Small intestine (tissue), 7 donors: ENCODE measurements around the gene CYSLTR1. TPM values are rescaled to one million over a fixed set of nuclear protein-coding genes. Genes with fewer than 3 reads are reported as not detected.

Source experiments
- DNase-seq, 2 donors: peaks; one replicate each; pipeline versions ENCODE4 v3.0.0 to v3.0.0-alpha.2; 2013
- FAIRE-seq: peaks from 2 replicates; lab custom pipeline; 2012; peaks lifted over from hg19 to GRCh38; lab: Jason Lieb, UNC
- H3K27ac ChIP-seq, 3 donors: one replicate each; pipeline ENCODE4 v1.5.1; 2013; ENCODE audit warnings: low read length in 2 of 3, mild to moderate bottlenecking in 2 of 3, control low read depth in 1 of 3, inconsistent platforms in 1 of 3, low read depth in 1 of 3, moderate library complexity in 1 of 3
- H3K27me3 ChIP-seq, 3 donors: one replicate each; pipeline ENCODE4 v1.6.1; 2013; ENCODE audit warnings: low read length in 3 of 3, inconsistent platforms in 1 of 3; ENCODE audit not compliant: control insufficient read depth in 3 of 3, insufficient read depth in 3 of 3
- H3K36me3 ChIP-seq, 3 donors: one replicate each; pipeline ENCODE4 v1.6.1; 2013; ENCODE audit warnings: low read length in 3 of 3, inconsistent platforms in 1 of 3, low read depth in 1 of 3, mild to moderate bottlenecking in 1 of 3, moderate library complexity in 1 of 3; ENCODE audit not compliant: control insufficient read depth in 3 of 3, insufficient read depth in 2 of 3
- H3K4me1 ChIP-seq, 3 donors: one replicate each; pipeline ENCODE4 v1.6.1; 2013; ENCODE audit warnings: low read length in 2 of 3, inconsistent platforms in 1 of 3, low read depth in 1 of 3, mild to moderate bottlenecking in 1 of 3, moderate library complexity in 1 of 3; ENCODE audit not compliant: control insufficient read depth in 3 of 3, insufficient read depth in 2 of 3
- H3K4me3 ChIP-seq, 3 donors: one replicate each; pipeline ENCODE4 v1.5.1; 2013; ENCODE audit warnings: low read length in 3 of 3, control low read depth in 1 of 3, inconsistent platforms in 1 of 3, low read depth in 1 of 3, mild to moderate bottlenecking in 1 of 3, moderate library complexity in 1 of 3
- H3K9me3 ChIP-seq, 2 donors: one replicate each; pipeline ENCODE4 v1.6.1; 2013; ENCODE audit warnings: low read depth in 1 of 2, low read length in 1 of 2; ENCODE audit not compliant: control insufficient read depth in 2 of 2, insufficient read depth in 1 of 2
- WGBS, 3 donors: extraction: QIAGEN DNeasy Blood & Tissue Kit; methylation state at CpG; one replicate each; pipeline ENCODE4 v1.1.7; 2013; 5-methylcytosine and 5-hydroxymethylcytosine counted together
- polyA plus RNA-seq, 4 donors: library from polyadenylated mRNA; stranded (reverse) in 3 of 4; unstranded in 1 of 4; fragments of 200-250 nt in 3 of 4; fragments of 120-200 nt in 1 of 4; gene quantifications; one replicate each; pipeline versions ENCODE4 v1.2.1 to v1.2.3, GENCODE V29; 2013
- donor health status: healthy with polysubstance abuse.
- donor health status: control.
- donor health status: control.
- donor health status: Bipolar disorder and iron deficiency.
- donor health status: healthy.

CYSLTR1 gene
- polyA plus RNA-seq, 4 donors, result 0.79 to 1.9 (median 1.1) TPM; not detected in 1

DNA sequence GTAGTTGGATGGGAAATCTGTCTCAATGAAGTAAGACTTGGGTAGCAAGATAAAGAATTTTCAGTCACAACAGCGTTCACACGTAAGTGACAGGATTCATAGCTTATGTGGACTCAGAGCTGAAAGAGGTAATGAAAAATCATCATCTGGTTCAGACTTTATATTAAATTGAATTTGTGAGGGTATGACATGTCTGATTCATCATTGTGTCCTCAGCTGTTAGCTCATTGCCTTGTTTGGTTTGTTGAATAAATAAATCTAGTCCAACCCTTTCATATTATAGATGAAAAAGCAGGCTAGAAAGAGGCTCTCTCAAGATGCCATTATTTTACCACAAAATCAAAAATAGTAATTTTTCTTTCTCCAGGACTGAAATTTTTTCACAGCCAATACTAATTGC lies 2.7 kb upstream of the CYSLTR1 start:
- Histone ChIP-seq H3K9me3 (no peaks in the 10 kb centered on the region), H3K27me3 (no peaks in the 10 kb centered on the region), H3K36me3 (no peaks in the 10 kb centered on the region), H3K27ac (no peak overlapping the region), H3K4me1 (no peaks in the 10 kb centered on the region), H3K4me3 (no peak overlapping the region)
- FAIRE-seq, result no peak
- DNase-seq, result no peak
- 73 to 90% (median 87%) methylated on average over 2 of the region's 2 CpGs for WGBS, 3 donors

DNA sequence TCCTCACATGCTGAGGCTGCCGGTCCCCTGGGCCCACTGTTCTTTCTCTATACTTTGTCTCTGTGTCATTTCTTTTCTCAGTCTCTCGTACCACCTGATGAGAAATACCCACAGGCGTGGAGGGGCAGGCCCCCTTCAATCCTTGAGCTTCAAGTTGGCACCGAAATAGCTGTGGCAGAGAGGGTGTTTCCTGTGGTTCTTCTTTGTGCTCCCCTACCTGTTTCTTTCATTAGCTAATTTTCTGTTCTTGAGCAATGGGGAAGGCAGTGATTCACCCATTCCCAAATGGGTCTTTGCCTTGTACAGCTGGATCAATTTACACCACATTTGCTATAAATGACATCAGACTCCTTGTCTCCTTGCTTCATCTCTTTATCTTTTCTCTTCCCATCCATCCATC lies 2.1 kb upstream of the CYSLTR1 start:
- Histone ChIP-seq H3K27ac (no peak overlapping the region), H3K4me3 (no peak overlapping the region), H3K36me3 (no peaks in the 10 kb centered on the region), H3K4me1 (no peaks in the 10 kb centered on the region), H3K27me3 (no peaks in the 10 kb centered on the region), H3K9me3 (no peaks in the 10 kb centered on the region)
- no peak for FAIRE-seq
- WGBS, 3 donors, result 43 to 70% (median 67%) methylated on average over 4 of the region's 4 CpGs
- no peak for DNase-seq

DNA sequence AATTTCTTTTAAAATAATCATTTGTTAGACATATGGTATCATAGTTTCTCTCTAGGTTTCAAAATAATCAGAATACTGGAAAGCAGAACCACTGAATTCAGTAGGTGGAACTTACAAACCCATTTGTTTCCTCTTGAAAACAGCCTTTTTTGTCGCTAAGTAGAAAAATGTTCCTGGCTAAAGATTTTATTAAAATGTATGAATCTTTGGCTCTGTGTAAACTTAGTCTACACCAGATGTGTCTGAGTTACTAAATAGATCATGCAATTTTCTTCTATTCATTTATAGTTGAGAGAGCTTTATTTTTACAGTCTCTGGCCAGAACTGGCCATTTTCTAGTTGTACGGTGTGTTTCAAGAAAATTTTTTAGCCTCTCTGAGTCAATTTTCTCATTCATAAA lies 1.0 kb downstream of the CYSLTR1 start:
- no peaks in the 10 kb centered on the region for H3K36me3 ChIP-seq
- H3K27ac ChIP-seq, result no peak overlapping the region
- H3K27me3 ChIP-seq, result no peaks in the 10 kb centered on the region
- 51 to 93% (median 81%) methylated on average over 2 of the region's 2 CpGs for WGBS, 3 donors
- no peak for FAIRE-seq
- no peak for DNase-seq
- H3K4me3 ChIP-seq, result no peak overlapping the region
- H3K9me3 ChIP-seq, result no peaks in the 10 kb centered on the region
- no peaks in the 10 kb centered on the region for H3K4me1 ChIP-seq

DNA sequence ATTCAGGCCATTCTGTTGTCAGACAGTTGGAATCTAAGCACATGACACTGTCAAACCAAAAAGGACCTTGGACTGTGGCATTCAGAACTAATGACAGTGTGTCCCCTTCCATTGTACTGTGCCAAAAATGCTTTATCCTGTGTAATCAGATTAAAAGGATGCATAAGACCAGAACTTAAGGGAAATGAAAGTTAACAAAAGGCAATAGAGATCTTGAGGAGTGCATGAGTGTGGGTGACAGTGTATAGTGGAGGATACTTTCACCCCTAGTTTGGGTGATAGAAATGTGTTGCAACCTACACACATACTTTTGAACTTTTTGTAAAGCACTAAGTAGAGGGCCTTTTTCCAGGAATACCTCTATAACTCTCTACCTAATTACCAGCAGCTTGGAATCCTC lies 4.5 kb downstream of the CYSLTR1 start:
- H3K4me3 ChIP-seq, result no peak overlapping the region
- no peaks in the 10 kb centered on the region for H3K27me3 ChIP-seq
- H3K27ac ChIP-seq, result no peak overlapping the region
- DNase-seq, result no peak
- no peaks in the 10 kb centered on the region for H3K36me3 ChIP-seq
- H3K4me1 ChIP-seq, result no peaks in the 10 kb centered on the region
- no peaks in the 10 kb centered on the region for H3K9me3 ChIP-seq
- FAIRE-seq, result no peak

DNA sequence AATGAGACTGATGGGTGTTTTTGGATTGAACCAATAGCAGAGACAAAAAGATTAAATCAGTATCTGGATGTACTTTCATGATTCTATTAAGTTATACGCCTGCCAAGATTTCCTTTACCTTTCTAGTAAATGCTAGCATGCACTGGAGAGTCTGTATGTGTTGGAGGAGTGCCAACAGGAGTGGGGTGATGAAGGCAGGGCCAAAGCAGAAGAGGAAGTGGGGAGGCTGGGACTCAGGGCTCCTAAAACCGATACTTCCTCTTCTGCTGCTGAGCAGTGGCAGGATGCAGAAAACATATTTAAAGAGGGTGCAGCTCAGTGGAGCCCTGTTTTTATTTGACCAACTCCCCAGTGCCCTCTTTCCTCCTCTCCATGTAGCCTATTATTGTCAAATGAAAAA lies 5.6 kb downstream of the CYSLTR1 start:
- Histone ChIP-seq H3K9me3 (no peaks in the 10 kb centered on the region), H3K4me1 (no peaks in the 10 kb centered on the region), H3K36me3 (no peaks in the 10 kb centered on the region), H3K27me3 (no peaks in the 10 kb centered on the region), H3K27ac (no peak overlapping the region), H3K4me3 (no peak overlapping the region)
- DNase-seq (peak in 1 of 2 donors; percentile 25), FAIRE-seq (no peak)
- 31 to 45% (median 36%) methylated on average over 2 of the region's 2 CpGs for WGBS, 3 donors

DNA sequence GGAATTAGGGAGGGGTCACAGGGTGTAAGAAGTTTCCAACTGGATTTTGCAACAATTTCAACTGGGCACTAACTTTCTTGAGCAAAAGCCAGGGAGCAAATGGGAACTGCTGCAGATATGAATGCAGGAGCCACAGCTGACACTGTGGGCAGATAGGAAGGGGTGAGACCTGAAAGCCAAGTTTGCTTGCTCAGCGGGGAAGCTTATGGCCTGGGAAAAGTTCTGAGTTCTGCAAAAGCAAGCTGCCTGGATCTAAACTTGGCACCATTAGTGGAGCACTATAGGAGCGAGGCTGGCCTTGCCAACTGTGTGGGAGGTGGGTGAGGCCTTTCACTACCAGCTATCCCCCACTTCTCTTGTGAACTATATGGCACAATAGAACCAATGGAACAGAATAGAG lies 11.1 kb downstream of the CYSLTR1 start:
- Histone ChIP-seq H3K27me3 (no peaks in the 10 kb centered on the region), H3K4me3 (no peak overlapping the region), H3K4me1 (no peaks in the 10 kb centered on the region), H3K27ac (no peak overlapping the region), H3K9me3 (no peaks in the 10 kb centered on the region), H3K36me3 (no peaks in the 10 kb centered on the region)
- no peak for DNase-seq
- no peak for FAIRE-seq
- WGBS, 3 donors, result 54 to 82% (median 73%) methylated on average over 2 of the region's 2 CpGs

DNA sequence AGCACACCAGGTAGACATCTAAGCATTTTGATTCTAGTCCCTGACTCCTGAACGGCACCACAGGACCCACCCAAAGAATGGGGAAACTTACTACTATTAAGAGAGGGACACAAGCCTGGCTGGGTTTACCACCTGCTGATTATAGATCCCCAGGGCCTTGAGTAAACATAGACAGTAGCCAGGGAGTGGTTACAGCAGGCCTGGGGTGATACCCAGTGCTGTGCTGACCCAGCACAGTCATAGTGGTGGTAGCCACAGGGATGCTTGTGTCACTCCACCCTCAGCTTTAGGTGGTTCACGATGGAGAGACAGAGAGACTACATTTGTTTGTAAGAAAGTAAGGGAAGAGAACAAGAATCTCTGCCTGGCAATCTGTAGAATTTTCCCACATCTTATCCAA lies 11.7 kb downstream of the CYSLTR1 start:
- H3K4me1 ChIP-seq, result no peaks in the 10 kb centered on the region
- FAIRE-seq (no peak), DNase-seq (no peak)
- no peaks in the 10 kb centered on the region for H3K9me3 ChIP-seq
- H3K27me3 ChIP-seq, result no peaks in the 10 kb centered on the region
- H3K36me3 ChIP-seq, result no peaks in the 10 kb centered on the region
- no peak overlapping the region for H3K4me3 ChIP-seq
- no peak overlapping the region for H3K27ac ChIP-seq
- WGBS, 3 donors, result 56 to 84% (median 84%) methylated on average over 2 of the region's 2 CpGs

DNA sequence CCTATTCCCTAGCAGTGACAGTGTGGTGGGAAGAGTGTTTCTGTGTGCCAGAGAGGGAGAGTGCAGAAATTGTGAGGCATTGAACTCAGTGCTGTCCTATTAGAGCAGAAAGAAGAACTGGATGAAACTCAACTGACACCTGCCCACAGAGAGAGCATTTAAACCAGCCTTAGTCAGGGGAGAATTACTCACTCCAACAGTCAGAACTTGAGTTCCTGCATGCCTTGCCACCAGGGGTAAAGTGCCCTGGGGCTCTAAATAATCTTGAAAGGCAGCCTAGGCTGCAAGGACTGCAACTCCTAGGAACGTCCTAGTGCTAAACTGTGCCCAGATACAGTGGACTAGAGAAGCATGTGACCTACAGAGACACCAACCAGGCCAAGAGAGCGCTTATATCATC lies 12.8 kb downstream of the CYSLTR1 start:
- 27 to 66% (median 53%) methylated on average over 2 of the region's 2 CpGs for WGBS, 3 donors
- H3K36me3 ChIP-seq, result no peaks in the 10 kb centered on the region
- DNase-seq (no peak), FAIRE-seq (no peak)
- H3K9me3 ChIP-seq, result no peaks in the 10 kb centered on the region
- no peak overlapping the region for H3K27ac ChIP-seq
- H3K27me3 ChIP-seq, result no peaks in the 10 kb centered on the region
- H3K4me3 ChIP-seq, result no peak overlapping the region
- H3K4me1 ChIP-seq, result no peaks in the 10 kb centered on the region

DNA sequence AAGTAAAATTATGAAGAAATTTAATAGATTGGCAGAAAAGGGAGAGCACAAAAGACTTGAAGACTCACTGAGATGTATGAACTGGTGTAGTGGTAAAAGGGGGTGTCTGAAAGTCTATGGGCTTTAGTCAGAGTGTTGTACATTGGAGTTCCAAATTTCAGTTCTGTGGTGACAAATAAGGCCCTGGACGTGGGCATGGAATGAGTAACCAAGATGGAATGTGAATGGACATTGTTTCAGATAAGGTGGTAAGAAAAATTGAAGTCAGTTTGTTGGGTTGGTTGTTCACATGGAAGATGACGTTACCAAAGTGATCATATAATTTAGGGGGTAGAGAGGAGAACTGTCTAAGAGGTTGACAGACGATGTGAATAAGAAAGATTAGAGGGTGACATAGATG lies 13.9 kb downstream of the CYSLTR1 start:
- Histone ChIP-seq H3K9me3 (no peaks in the 10 kb centered on the region), H3K4me1 (no peaks in the 10 kb centered on the region), H3K27ac (no peak overlapping the region), H3K36me3 (no peaks in the 10 kb centered on the region), H3K27me3 (no peaks in the 10 kb centered on the region), H3K4me3 (no peak overlapping the region)
- DNase-seq (no peak), FAIRE-seq (no peak)
- 31 to 68% (median 52%) methylated on average over 3 of the region's 3 CpGs for WGBS, 3 donors
